Right lobe of liver (tissue), 6 donors: Measurements from ENCODE around the gene SLC6A3. TPM values are rescaled to one million over a fixed set of nuclear protein-coding genes. Genes with fewer than 3 reads are reported as not detected.
"Not testable (repeated sequence)": the region's sequence is repeated elsewhere in the genome, so short reads cannot be mapped to it uniquely, and the experiment has no call there.

ENCODE experiments used
- ATAC-seq, 4 donors: fragments of 200-7000 bp; cut with Tn5 transposase; one replicate each; pipeline ENCODE4 v1.9.1; 2020; ENCODE audit warnings: mild to moderate bottlenecking in 4 of 4, moderate library complexity in 4 of 4
- DNase-seq, 3 donors: peaks; one replicate each; pipeline ENCODE4 v3.0.0-alpha.2; 2020
- H3K27ac ChIP-seq, 3 donors: fragments of 200-600 bp; one replicate each; pipeline ENCODE4 v1.8.0; 2022
- H3K27me3 ChIP-seq, 2 donors: fragments of 200-600 bp; one replicate each; pipeline ENCODE4 v1.8.0; 2022
- H3K36me3 ChIP-seq, 4 donors: fragments of 200-600 bp; sonication (generic) in 1 of 4; one replicate each; pipeline versions ENCODE4 v1.5.1 to v1.8.0; 2017 to 2022; ENCODE audit warnings: control low read depth in 1 of 4
- H3K4me1 ChIP-seq, 4 donors: fragments of 200-600 bp; sonication (generic) in 1 of 4; one replicate each; pipeline versions ENCODE4 v1.5.1 to v1.8.0; 2017 to 2022; ENCODE audit warnings: control low read depth in 1 of 4
- H3K4me3 ChIP-seq, 3 donors: fragments of 200-600 bp; one replicate each; pipeline ENCODE4 v1.8.0; 2022
- H3K9me3 ChIP-seq, 4 donors: fragments of 200-600 bp; sonication (generic) in 1 of 4; one replicate each; pipeline versions ENCODE4 v1.5.1 to v1.8.0; 2017 to 2022; ENCODE audit warnings: control low read depth in 1 of 4
- CTCF ChIP-seq, 4 donors: fragments of 200-600 bp in 3 of 4; fragments of 450-650 bp in 1 of 4; IDR thresholded peaks; one replicate each; pipeline versions ENCODE4 v1.5.1 to v1.8.0; 2016 to 2022; ENCODE audit warnings: antibody characterized with exemption in 4 of 4, mild to moderate bottlenecking in 2 of 4
- POLR2A ChIP-seq: fragments of 450-650 bp; IDR thresholded peaks from one replicate; pipeline ENCODE4 v1.6.1; 2017; ENCODE audit warnings: antibody characterized with exemption, mild to moderate bottlenecking
- WGBS: methylation state at CpG from one replicate; pipeline ENCODE4 v1.1.6; 2018; ENCODE audit warnings: low coverage, low lambda C conversion rate; ENCODE audit not compliant: insufficient coverage; ENCODE audit errors: missing lambda C conversion rate; 5-methylcytosine and 5-hydroxymethylcytosine counted together
- intact Hi-C, 2 donors: fragments of 100-400 bp; cut with DNase I; formaldehyde crosslinking; loops; one replicate each; pipeline versions ENCODE4 v1.11.2 to v1.14.1; 2022
- total RNA-seq, 6 experiments: library from RNA; depleted of rRNA in 2 of 6; stranded (reverse); fragments of >200 nt in 2 of 6; fragmentation: NEBNext Ultra II Directional in 3 of 6; extraction: Animal tissue kit (Norgen Biotek cat#: 25700) in 3 of 6; gene quantifications; one replicate each; pipeline versions ENCODE4 v1.1.0 to v1.2.4, GENCODE V29; 2016 to 2023
- donor health status: DM: no; HTN: yes; CAD: no.
- donor health status: DM: no; HTN: no; CAD: no.
- donor health status: DM: no; HTN: no; CAD: no.
- donor health status: DM: no; HTN: yes; CAD: no.
- donor health status: DM: no; HTN: yes; CAD: no.

The SLC6A3 gene
- total RNA-seq, 6 experiments from 2014 or later: not detected

GRCh38 chr5:1374679-1375055, 70.6 kb downstream of the SLC6A3 start:
- DNase-seq (peak in 1 of 3 donors; percentile 20), ATAC-seq (peak in 1 of 4 donors; percentile 31)
- no peak for TF ChIP-seq CTCF (IDR thresholded peaks at IDR 0.05)
- TF ChIP-seq POLR2A: no peak
- Histone ChIP-seq H3K4me3 (no peak overlapping the region), H3K36me3 (no peaks in the 10 kb centered on the region), H3K27ac (no peak overlapping the region), H3K4me1 (no peaks in the 10 kb centered on the region), H3K27me3 (no peaks in the 10 kb centered on the region), H3K9me3 (no peaks in the 10 kb centered on the region)
- intact Hi-C loops: no loop called here
- WGBS: 35% methylated on average over 6 of the region's 6 CpGs

GRCh38 chr5:1374030-1374678, 71.1 kb downstream of the SLC6A3 start:
- no peak overlapping the region for H3K4me3 ChIP-seq
- no peaks in the 10 kb centered on the region for H3K27me3 ChIP-seq
- DNase-seq (peak in 1 of 3 donors; percentile 6), ATAC-seq (no peak)
- WGBS: 41% methylated on average over 4 of the region's 9 CpGs
- no peaks in the 10 kb centered on the region for H3K4me1 ChIP-seq
- H3K36me3 ChIP-seq: no peaks in the 10 kb centered on the region
- intact Hi-C loops: no loop called here
- no peak overlapping the region for H3K27ac ChIP-seq
- TF ChIP-seq POLR2A: no peak
- no peak for TF ChIP-seq CTCF (IDR thresholded peaks at IDR 0.05)
- no peaks in the 10 kb centered on the region for H3K9me3 ChIP-seq

DNA sequence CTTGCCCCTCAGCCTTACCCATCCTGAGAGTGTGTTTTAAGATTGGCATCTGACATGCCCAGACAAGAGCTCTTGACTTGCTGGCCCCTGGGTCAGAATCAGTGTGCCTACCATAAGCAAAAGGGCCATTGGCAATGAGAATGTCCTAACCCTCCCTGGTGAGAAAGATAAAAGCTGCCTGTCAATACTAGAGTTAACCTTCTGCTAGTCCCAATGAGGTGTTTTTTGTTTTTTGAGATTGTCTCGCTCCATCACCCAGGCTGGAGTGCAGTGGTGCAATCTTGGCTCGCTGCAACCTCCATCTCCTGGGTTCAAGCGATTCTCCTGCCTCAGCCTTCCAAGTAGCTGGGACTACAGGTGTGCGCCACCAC, 73.3 kb downstream of the SLC6A3 start:
- H3K4me1 ChIP-seq, H3K27ac ChIP-seq, H3K9me3 ChIP-seq, intact Hi-C loops, H3K4me3 ChIP-seq, H3K27me3 ChIP-seq, ATAC-seq, H3K36me3 ChIP-seq: not testable (repeated sequence)
- DNase-seq: peak in 1 of 3 donors; percentile 11
- WGBS: 75% methylated on average over 2 of the region's 4 CpGs

GRCh38 chr5:1371218-1371971, 73.8 kb downstream of the SLC6A3 start:
- intact Hi-C loops: no loop called here
- Histone ChIP-seq H3K4me3 (no peak overlapping the region), H3K9me3 (no peaks in the 10 kb centered on the region), H3K27me3 (no peaks in the 10 kb centered on the region), H3K36me3 (no peaks in the 10 kb centered on the region), H3K4me1 (no peaks in the 10 kb centered on the region), H3K27ac (no peak overlapping the region)
- DNase-seq (peak in 1 of 3 donors; percentile 23), ATAC-seq (no peak)
- TF ChIP-seq CTCF (IDR thresholded peaks at IDR 0.05): no peak
- TF ChIP-seq POLR2A: no peak
- WGBS: 72% methylated on average over 11 of the region's 13 CpGs

- H3K27me3 ChIP-seq: no peaks in the 10 kb centered on the region
- no peak overlapping the region for H3K4me3 ChIP-seq
- H3K36me3 ChIP-seq: no peaks in the 10 kb centered on the region
- 78% methylated on average over 4 of the region's 7 CpGs for WGBS
- DNase-seq (no peak), ATAC-seq (no peak)
- intact Hi-C loops: no loop called here
- H3K9me3 ChIP-seq: no peaks in the 10 kb centered on the region
- TF ChIP-seq CTCF (IDR thresholded peaks at IDR 0.05): no peak
- TF ChIP-seq POLR2A: no peak
- no peak overlapping the region for H3K27ac ChIP-seq
- no peaks in the 10 kb centered on the region for H3K4me1 ChIP-seq
These were observed 75.2 kb downstream of the SLC6A3 start for GRCh38 chr5:1370006-1370405.
